ENCODE measurements around the gene MTURN.

MTURN gene

GRCh38 chr7:30160329-30160728 lies 25.5 kb downstream of the MTURN start:
- DNase-seq (ENCODE audit: low spot score) = no peak
- H3K4me3 ChIP-seq = no peak overlapping the region
- no peak for TF ChIP-seq CTCF (IDR thresholded peaks at IDR 0.05)
- no peak overlapping the region for H3K27ac ChIP-seq

DNA sequence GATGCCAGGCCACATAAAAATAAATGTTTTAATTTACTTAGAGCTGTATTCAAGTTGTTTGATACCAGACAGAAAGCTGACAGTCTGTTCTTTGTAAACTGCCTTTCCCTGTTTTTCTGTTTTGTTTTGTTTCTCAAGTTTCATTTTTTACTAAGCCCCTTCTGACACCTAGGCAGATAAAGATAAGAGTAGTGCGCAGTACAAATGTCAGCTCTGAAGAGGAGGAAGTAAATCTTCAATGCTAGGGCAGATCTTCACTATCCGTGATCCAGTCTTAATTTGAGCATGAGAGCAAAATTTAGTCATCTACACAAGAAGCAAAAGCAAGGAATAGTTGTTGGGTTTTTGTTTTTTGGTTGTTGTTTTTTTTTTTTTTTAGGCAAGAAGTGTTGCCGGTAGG lies 27.3 kb downstream of the MTURN start:
- Histone ChIP-seq H3K4me3 (no peak overlapping the region), H3K27ac (no peak overlapping the region)
- DNase-seq (ENCODE audit: low spot score) = no peak
- TF ChIP-seq CTCF (IDR thresholded peaks at IDR 0.05) = no peak

GRCh38 chr7:30162622-30163124 lies 27.9 kb downstream of the MTURN start:
- no peak for TF ChIP-seq CTCF (IDR thresholded peaks at IDR 0.05)
- H3K27ac ChIP-seq = peak overlapping the region; percentile 33 to 71

GRCh38 chr7:30163231-30163894 lies 28.6 kb downstream of the MTURN start:
- TF ChIP-seq CTCF (IDR thresholded peaks at IDR 0.05) = no peak
- DNase-seq (ENCODE audit: low spot score) = no peak
- peak overlapping the region; percentile 25 for H3K4me3 ChIP-seq
- peak overlapping the region; percentile 33 to 71 for H3K27ac ChIP-seq

More at GRCh38 chr7:30162622-30163124, 27.9 kb downstream of the MTURN start:
- no peak for DNase-seq (ENCODE audit: low spot score)
- H3K4me3 ChIP-seq = peak overlapping the region; percentile 25

DNA sequence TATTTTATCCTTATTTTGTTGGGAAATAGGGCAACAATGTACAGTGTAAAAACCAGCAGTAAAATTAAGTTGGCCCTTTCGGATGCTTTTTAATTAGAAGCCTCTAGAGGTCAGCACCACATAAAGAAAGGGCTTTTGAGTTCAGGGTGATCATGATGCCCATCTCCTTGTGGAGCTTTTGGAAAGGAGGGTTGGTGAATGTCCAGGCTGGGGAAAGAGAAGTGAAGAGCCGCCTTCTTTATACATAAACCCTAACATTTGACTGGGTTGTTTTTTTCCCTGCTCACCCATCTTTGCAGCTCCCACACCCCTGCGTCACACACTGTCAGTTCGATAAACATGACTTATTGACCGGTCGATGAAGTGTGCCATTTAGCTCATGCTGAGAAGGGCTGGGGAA lies 29.8 kb downstream of the MTURN start:
- no peak for DNase-seq (ENCODE audit: low spot score)
- no peak overlapping the region for H3K4me3 ChIP-seq
- no peak overlapping the region for H3K27ac ChIP-seq
- peak; percentile 40 for TF ChIP-seq CTCF (IDR thresholded peaks at IDR 0.05)

DNA sequence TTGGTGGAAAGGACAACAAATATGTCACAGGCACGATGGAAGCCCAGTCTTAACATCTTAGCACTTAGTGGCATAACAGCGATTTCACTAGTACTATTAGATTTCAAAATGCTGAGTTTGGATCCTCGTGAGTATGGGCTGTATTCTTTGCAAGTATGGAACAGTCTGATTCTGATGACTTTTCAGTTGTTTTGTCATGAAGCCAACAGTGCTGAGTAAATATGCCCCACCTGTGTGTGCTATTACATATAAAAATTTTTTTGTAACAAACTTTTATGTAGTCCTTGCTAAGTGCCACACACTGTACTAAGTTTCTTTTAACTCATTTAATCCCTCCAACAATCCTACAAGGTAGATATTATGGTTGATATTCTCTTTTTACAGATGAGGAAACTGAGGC lies 30.8 kb downstream of the MTURN start:
- H3K4me3 ChIP-seq = no peak overlapping the region
- no peak for DNase-seq (ENCODE audit: low spot score)
- no peak overlapping the region for H3K27ac ChIP-seq
- TF ChIP-seq CTCF (IDR thresholded peaks at IDR 0.05) = no peak

GRCh38 chr7:30166155-30166840 lies 31.5 kb downstream of the MTURN start:
- no peak for TF ChIP-seq CTCF (IDR thresholded peaks at IDR 0.05)
- Histone ChIP-seq H3K27ac (no peak overlapping the region), H3K4me3 (no peak overlapping the region)
- DNase-seq (ENCODE audit: low spot score) = no peak

Data from coronary artery (tissue), 2 donors.